Lower leg skin (tissue), 4 donors: ENCODE data around the gene KRT72. TPM values are rescaled to one million over a fixed set of nuclear protein-coding genes. Genes with fewer than 3 reads are reported as not detected.
A peak's percentile ranks its signal among the peaks of the same experiment; 100 is the strongest.

Source experiments
- DNase-seq, 2 donors: peaks; one replicate each; pipeline ENCODE4 v3.0.0-alpha.2; 2019; ENCODE audit warnings: low spot score in 2 of 2
- H3K4me3 ChIP-seq: fragments of 200-600 bp; sonication (generic); 2 replicates; pipeline ENCODE4 v1.5.1; 2017; ENCODE audit warnings: mild to moderate bottlenecking, low read depth; ENCODE audit not compliant: poor library complexity, severe bottlenecking
- POLR2A ChIP-seq, 2 donors: fragments of 450-650 bp; IDR thresholded peaks; one replicate each; pipeline ENCODE4 v1.6.1; 2016 to 2017; ENCODE audit warnings: antibody characterized with exemption in 2 of 2, mild to moderate bottlenecking in 1 of 2, moderate library complexity in 1 of 2
- WGBS, 2 donors: methylation state at CpG; one replicate each; pipeline ENCODE4 v1.1.5; 2018; 5-methylcytosine and 5-hydroxymethylcytosine counted together
- intact Hi-C: fragments of 100-400 bp; cut with DNase I; formaldehyde crosslinking; loops from one replicate; pipeline ENCODE4 v1.15.0; 2023; ENCODE audit warnings: low total_unique reads
- total RNA-seq, 4 donors: library from RNA; depleted of rRNA; stranded (reverse); fragments of >200 nt; gene quantifications; one replicate each; pipeline ENCODE4 v1.1.0, GENCODE V29; 2016
- TF ChIP-seq, protein P1 (sequence below), 3 donors: fragments of 450-650 bp; IDR thresholded peaks; one replicate each; pipeline ENCODE4 v1.5.1; 2016; ENCODE audit warnings: antibody characterized with exemption in 3 of 3, mild to moderate bottlenecking in 3 of 3, moderate library complexity in 2 of 3

KRT72 gene
- total RNA-seq, 4 donors from 2014 or later, result 0.42 to 14.0 (median 7.1) TPM

DNA sequence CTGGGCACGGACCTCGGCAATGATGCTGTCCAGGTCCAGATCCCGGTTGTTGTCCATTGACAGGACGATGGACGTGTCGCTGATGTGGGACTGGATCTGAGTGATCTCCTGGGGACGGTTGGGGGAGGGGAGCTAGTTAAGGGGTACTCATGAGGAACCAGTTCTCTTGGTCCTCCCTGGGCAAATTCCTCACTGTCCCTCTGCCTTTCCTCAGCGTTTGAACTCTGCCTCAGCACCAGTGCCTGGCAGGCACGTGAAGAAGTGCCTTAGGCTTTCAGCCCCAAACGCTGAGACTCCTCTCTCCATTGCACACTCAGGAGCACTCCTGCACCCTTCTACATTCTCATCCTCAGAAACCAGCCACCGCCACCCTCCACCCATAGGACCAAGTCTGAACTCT lies 9.7 kb downstream of the KRT72 start:
- intact Hi-C loops, result no loop called here
- H3K4me3 ChIP-seq, result no peak overlapping the region
- WGBS, 2 donors, result 90 to 92% methylated on average over 11 of the region's 11 CpGs
- TF ChIP-seq POLR2A (IDR thresholded peaks at IDR 0.05), result no peak
- TF ChIP-seq, protein P1, sequence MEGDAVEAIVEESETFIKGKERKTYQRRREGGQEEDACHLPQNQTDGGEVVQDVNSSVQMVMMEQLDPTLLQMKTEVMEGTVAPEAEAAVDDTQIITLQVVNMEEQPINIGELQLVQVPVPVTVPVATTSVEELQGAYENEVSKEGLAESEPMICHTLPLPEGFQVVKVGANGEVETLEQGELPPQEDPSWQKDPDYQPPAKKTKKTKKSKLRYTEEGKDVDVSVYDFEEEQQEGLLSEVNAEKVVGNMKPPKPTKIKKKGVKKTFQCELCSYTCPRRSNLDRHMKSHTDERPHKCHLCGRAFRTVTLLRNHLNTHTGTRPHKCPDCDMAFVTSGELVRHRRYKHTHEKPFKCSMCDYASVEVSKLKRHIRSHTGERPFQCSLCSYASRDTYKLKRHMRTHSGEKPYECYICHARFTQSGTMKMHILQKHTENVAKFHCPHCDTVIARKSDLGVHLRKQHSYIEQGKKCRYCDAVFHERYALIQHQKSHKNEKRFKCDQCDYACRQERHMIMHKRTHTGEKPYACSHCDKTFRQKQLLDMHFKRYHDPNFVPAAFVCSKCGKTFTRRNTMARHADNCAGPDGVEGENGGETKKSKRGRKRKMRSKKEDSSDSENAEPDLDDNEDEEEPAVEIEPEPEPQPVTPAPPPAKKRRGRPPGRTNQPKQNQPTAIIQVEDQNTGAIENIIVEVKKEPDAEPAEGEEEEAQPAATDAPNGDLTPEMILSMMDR (IDR thresholded peaks at IDR 0.05), result no peak
- no peak for DNase-seq

DNA sequence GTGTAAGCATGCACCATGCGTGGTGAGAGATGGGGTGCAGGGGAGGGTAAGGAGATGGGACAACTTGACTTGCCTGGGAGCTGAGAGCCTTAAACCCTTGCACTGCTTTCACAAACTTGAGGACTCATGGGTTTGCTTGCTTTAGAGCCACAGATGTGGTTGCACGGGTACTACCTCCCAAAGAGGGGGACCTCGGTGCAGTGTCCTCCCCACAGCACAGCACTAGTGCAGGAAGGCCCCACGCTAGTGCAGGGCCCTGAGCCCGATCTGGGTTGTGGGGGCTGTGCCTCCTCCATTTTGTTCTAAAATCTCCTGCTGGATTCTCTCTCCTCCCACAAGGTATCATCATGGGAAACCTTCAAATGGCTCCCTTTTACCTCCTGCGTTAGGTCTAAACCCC lies 11.2 kb downstream of the KRT72 start:
- no peak for DNase-seq
- no peak for TF ChIP-seq POLR2A (IDR thresholded peaks at IDR 0.05)
- TF ChIP-seq, protein P1 (IDR thresholded peaks at IDR 0.05), result no peak

DNA sequence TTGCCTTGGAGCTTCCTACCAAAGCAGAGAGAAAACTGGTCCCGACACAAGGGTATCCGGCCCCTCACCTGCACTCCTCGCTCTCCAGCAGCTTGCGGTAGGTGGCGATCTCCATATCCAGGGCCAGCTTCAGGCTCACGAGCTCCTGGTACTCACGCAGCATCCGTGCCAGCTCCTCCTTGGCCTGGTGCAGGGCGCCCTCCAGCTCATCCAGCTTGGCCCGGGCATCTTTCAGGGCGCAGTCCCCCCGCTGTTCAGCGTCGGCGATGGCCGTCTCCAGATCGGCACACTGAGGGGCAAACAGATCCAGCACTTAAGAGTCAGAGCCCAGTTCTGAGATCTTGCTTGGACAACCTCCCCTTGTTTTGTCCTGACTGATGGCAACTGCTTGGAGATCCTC lies 13.7 kb downstream of the KRT72 start:
- TF ChIP-seq, protein P1 (IDR thresholded peaks at IDR 0.05), result no peak
- no peak for TF ChIP-seq POLR2A (IDR thresholded peaks at IDR 0.05)
- 88 to 91% methylated on average over 15 to 17 of the region's 17 CpGs for WGBS, 2 donors
- intact Hi-C loops, result no loop called here
- no peak overlapping the region for H3K4me3 ChIP-seq
- peak in 1 of 2 donors; percentile 70 for DNase-seq

More for the DNA sequence above, 11.2 kb downstream of the KRT72 start:
- WGBS, 2 donors, result 95 to 96% methylated on average over 6 of the region's 6 CpGs
- intact Hi-C loops, result no loop called here
- no peak overlapping the region for H3K4me3 ChIP-seq

DNA sequence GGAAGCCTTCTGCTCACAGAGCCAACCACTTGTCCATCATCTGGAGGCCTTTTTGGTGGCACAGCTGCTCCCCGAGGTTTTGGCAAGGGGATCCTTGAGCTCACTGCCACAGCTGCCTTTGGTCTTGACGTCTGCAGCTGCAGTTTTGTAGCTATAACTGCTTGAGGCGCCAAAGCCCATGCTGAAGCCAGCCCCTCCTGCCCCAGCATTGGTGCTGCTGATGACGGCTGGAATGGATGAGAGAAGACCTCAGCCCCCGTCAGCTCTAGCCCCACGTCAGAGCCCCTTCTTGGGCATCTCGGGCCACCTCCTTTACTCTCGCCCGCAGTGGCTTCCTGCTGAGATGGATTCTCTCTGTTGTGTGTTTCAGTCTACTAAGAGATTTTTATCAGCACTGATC lies 15.3 kb downstream of the KRT72 start:
- intact Hi-C loops, result no loop called here
- DNase-seq, result peak in 1 of 2 donors; percentile 79
- TF ChIP-seq, protein P1 (IDR thresholded peaks at IDR 0.05), result no peak
- no peak for TF ChIP-seq POLR2A (IDR thresholded peaks at IDR 0.05)
- 71 to 83% methylated on average over 9 of the region's 9 CpGs for WGBS, 2 donors
- no peak overlapping the region for H3K4me3 ChIP-seq

DNA sequence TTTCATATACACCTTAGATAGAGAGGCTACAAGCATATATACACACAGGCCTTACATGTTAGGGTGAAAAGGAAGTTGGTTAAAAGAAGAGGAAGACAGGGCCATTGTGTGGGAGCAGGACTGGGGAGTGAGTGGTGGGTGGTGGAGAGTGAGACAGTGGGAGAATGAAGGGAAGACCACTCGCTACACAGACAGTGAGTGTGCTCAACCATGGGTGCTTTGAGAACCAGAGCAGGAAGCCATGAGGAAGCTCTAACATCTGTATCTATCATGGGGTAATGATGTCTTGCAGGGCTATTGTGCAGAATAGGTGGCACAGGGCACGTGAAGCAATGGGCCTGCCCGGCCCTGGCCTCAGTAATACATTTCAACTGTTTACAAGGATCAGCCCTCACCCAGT lies 16.2 kb downstream of the KRT72 start:
- TF ChIP-seq POLR2A (IDR thresholded peaks at IDR 0.05), result no peak
- TF ChIP-seq, protein P1 (IDR thresholded peaks at IDR 0.05), result no peak
- WGBS, 2 donors, result 82 to 95% methylated on average over 3 of the region's 3 CpGs
- DNase-seq, result peak in 1 of 2 donors; percentile 67
- intact Hi-C loops, result no loop called here
- H3K4me3 ChIP-seq, result no peak overlapping the region

DNA sequence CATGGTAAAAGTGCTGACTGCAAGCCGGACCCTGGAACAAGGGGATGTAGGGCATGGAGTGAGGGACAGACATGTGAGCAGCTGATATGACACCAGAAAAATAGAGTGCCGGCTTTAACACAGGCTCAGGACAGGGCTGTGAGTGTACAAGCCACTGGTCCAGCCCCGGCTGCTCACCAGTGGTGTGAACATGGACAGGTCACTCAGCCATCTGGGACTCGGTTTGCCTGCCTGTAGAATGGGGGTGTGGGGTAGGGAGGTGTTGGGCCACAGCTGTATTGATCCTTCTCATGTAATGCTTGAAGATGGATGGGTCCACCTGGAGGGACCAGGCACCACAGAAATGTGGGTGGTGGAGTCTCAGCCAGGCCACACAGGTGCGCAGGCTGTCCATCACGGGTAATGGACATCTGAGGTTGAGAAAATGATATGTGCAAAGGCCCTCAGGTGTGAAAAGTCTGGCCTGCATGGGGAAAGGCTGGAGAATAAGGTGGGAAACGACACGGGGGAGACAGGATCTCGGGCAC lies 17.0 kb downstream of the KRT72 start:
- DNase-seq, result peak in 1 of 2 donors; percentile 61
- intact Hi-C loops, result loop anchor here (5.0 kb wide), 1 partner anchor 298 kb away; no protein-coding TSS in a partner anchor
- H3K4me3 ChIP-seq, result no peak overlapping the region
- TF ChIP-seq, protein P1 (IDR thresholded peaks at IDR 0.05), result no peak
- no peak for TF ChIP-seq POLR2A (IDR thresholded peaks at IDR 0.05)
- WGBS, 2 donors, result 94% methylated on average over 9 of the region's 9 CpGs
